Colonic mucosa (tissue), 4 donors: ENCODE results near the gene CSNK1G1. TPM values are rescaled to one million over a fixed set of nuclear protein-coding genes. Genes with fewer than 3 reads are reported as not detected.
"Not testable (repeated sequence)": the region's sequence is repeated elsewhere in the genome, so short reads cannot be mapped to it uniquely, and the experiment has no call there.

ENCODE experiments used
- DNase-seq: peaks from one replicate; pipeline ENCODE4 v3.0.0-alpha.2; 2020
- H3K27ac ChIP-seq: fragments of 200-600 bp; one replicate; pipeline ENCODE4 v1.8.0; 2021
- H3K27me3 ChIP-seq: fragments of 200-600 bp; one replicate; pipeline ENCODE4 v1.8.0; 2021
- H3K36me3 ChIP-seq: fragments of 200-600 bp; one replicate; pipeline ENCODE4 v1.8.0; 2021
- H3K4me1 ChIP-seq: fragments of 200-600 bp; one replicate; pipeline ENCODE4 v1.8.0; 2021; ENCODE audit warnings: mild to moderate bottlenecking
- H3K4me3 ChIP-seq: fragments of 200-600 bp; one replicate; pipeline ENCODE4 v1.8.0; 2021
- H3K9ac ChIP-seq, 2 donors: one replicate each; pipeline ENCODE4 v1.7.0; 2013; ENCODE audit warnings: control low read depth in 2 of 2, low read depth in 2 of 2, low read length in 2 of 2
- H3K9me3 ChIP-seq: fragments of 200-600 bp; one replicate; pipeline ENCODE4 v1.8.0; 2021
- intact Hi-C: fragments of 100-400 bp; cut with DNase I; formaldehyde crosslinking; loops from one replicate; pipeline ENCODE4 v1.14.1; 2022
- total RNA-seq, 2 donors: library from RNA; stranded (reverse); fragmentation: NEBNext Ultra II Directional in 1 of 2; extraction: Animal tissue kit (Norgen Biotek cat#: 25700) in 1 of 2; gene quantifications; one replicate each; pipeline ENCODE4 v1.2.1, GENCODE V29; 2021
- TF ChIP-seq, protein P1 (sequence below): fragments of 200-600 bp; IDR thresholded peaks from one replicate; pipeline ENCODE4 v1.8.0; 2022; ENCODE audit warnings: antibody characterized with exemption, mild to moderate bottlenecking
- donor health status: healthy.
- donor health status: DM: no; HTN: no; CAD: no.
- donor health status: DM: no; HTN: no; CAD: no.

The CSNK1G1 gene
- total RNA-seq, 2 donors from 2014 or later: 17.0 to 18.5 TPM

DNA sequence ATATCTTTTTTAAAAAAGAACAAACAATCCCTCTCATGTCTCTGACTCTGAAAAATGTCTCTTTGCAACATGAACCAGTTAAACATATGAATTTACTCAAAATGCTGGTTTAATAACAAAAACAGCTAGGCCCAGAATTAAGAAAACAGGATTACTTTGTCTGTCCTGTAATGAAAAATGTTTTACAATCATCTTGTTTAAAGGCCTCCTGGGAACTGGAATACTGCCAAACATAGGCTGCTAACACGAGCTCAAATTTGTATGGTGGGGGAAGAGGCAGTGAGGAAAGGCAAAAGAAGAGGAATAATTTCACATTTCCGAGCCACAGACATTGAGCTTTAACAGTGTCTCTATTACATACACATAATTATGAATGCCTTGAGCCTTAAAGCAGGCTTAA lies 131.5 kb downstream of the CSNK1G1 start:
- TF ChIP-seq, protein P1, sequence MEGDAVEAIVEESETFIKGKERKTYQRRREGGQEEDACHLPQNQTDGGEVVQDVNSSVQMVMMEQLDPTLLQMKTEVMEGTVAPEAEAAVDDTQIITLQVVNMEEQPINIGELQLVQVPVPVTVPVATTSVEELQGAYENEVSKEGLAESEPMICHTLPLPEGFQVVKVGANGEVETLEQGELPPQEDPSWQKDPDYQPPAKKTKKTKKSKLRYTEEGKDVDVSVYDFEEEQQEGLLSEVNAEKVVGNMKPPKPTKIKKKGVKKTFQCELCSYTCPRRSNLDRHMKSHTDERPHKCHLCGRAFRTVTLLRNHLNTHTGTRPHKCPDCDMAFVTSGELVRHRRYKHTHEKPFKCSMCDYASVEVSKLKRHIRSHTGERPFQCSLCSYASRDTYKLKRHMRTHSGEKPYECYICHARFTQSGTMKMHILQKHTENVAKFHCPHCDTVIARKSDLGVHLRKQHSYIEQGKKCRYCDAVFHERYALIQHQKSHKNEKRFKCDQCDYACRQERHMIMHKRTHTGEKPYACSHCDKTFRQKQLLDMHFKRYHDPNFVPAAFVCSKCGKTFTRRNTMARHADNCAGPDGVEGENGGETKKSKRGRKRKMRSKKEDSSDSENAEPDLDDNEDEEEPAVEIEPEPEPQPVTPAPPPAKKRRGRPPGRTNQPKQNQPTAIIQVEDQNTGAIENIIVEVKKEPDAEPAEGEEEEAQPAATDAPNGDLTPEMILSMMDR: no peak
- no peaks in the 10 kb centered on the region for H3K27me3 ChIP-seq
- no peak overlapping the region for H3K4me3 ChIP-seq
- H3K27ac ChIP-seq: no peak overlapping the region
- no peaks in the 10 kb centered on the region for H3K36me3 ChIP-seq
- H3K4me1 ChIP-seq: no peaks in the 10 kb centered on the region
- intact Hi-C loops: no loop called here
- H3K9ac ChIP-seq: no peak overlapping the region
- no peaks in the 10 kb centered on the region for H3K9me3 ChIP-seq
- DNase-seq: peak; percentile 53

DNA sequence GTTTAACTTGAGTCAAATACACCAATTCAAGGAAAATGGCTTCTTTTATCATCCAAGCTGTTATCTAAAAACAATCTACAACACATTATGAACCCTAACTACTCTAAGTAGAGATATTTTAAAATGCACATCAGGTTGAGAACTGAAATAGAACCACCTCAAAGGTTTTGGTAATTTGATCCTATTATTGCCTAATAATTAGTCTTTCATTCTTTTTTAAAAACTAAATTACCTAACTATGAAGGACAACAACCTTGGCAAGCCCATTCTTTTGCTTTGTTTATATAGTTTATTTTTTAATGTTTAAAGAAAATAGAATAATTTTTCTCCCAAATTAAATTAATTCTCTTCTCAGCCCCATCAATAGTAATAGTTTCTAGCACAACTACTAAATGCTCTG lies 132.1 kb downstream of the CSNK1G1 start:
- no peak for DNase-seq
- Histone ChIP-seq H3K36me3 (no peaks in the 10 kb centered on the region), H3K4me1 (no peaks in the 10 kb centered on the region), H3K27me3 (no peaks in the 10 kb centered on the region), H3K4me3 (no peak overlapping the region), H3K9ac (no peak overlapping the region), H3K9me3 (no peaks in the 10 kb centered on the region), H3K27ac (no peak overlapping the region)
- TF ChIP-seq, protein P1: no peak
- intact Hi-C loops: no loop called here

DNA sequence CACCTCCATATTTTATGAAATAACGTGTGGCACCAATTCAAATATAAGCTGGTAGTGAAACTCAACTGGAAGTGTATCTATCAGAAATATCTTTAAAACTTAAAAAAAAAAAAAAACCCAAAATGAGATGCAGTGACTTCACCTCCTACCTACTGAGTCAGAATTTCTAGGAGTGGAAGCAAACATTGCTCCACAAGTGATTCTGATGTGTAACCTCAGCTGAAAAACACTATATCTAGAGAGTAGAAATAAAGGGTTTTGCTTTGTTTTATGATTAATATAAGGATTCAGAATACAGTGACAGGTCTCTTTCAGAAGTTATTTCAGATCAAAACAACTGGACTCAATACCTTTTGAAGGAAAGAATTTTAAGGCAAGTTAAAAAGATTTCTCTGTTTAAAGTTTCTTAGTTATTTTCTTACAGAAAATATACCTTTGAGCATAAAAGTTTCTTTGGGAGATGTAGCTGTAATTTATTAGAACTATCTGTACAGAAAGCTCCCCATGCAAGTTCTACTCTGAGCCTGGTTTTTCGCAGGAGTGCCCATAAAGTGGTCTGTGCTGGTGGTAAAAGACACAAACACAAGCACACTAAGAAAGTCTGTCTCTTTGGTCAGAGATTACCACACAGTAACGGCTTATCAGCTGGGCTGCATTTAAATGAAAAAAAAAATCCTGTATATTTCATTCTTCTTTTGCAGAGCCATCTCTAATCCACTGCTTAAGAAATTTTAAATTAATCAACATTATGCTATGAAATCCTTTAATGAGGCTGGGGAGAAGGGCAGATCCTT lies 133.2 kb downstream of the CSNK1G1 start:
- Histone ChIP-seq H3K27ac (no peak overlapping the region), H3K9ac (no peak overlapping the region), H3K9me3 (no peaks in the 10 kb centered on the region), H3K4me3 (no peak overlapping the region), H3K27me3 (no peaks in the 10 kb centered on the region), H3K4me1 (no peaks in the 10 kb centered on the region), H3K36me3 (no peaks in the 10 kb centered on the region)
- TF ChIP-seq, protein P1: no peak
- DNase-seq: no peak
- intact Hi-C loops: no loop called here

DNA sequence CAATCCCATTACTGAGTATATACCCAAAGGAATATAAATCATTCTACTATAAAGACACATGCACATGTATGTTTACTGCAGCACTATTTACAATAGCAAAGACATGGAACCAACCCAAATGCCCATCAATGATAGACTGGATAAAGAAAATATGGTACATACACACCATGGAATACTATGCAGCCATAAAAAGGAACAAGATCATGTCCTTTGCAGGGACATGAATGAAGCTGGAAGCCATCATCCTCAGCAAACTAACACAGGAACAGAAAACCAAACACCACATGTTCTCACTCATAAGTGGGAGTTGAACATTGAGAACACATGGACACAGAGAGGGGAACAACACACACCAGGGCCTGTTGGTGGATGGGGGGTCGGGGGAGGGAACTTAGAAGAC lies 134.1 kb downstream of the CSNK1G1 start:
- DNase-seq, H3K4me1 ChIP-seq, intact Hi-C loops, H3K9ac ChIP-seq, H3K36me3 ChIP-seq, H3K27me3 ChIP-seq, H3K27ac ChIP-seq, H3K9me3 ChIP-seq, H3K4me3 ChIP-seq: not testable (repeated sequence)

DNA sequence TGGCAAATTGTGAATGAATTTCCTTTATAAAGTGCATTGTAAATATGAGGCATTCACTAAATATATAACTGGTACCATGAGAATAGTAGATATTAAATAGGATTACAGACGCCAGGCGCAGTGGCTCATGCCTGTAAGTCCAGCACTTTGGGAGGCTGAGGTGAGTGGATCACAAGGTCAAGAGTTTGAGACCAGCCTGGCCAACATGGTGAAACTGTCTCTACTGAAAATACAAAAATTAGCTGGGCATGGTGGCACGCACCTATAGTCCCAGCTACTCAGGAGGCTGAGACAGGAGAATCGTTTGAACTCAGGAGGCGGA lies 138.6 kb downstream of the CSNK1G1 start:
- H3K4me3 ChIP-seq, H3K9me3 ChIP-seq, H3K4me1 ChIP-seq, H3K27me3 ChIP-seq, H3K9ac ChIP-seq, H3K36me3 ChIP-seq, intact Hi-C loops, H3K27ac ChIP-seq, DNase-seq: not testable (repeated sequence)

DNA sequence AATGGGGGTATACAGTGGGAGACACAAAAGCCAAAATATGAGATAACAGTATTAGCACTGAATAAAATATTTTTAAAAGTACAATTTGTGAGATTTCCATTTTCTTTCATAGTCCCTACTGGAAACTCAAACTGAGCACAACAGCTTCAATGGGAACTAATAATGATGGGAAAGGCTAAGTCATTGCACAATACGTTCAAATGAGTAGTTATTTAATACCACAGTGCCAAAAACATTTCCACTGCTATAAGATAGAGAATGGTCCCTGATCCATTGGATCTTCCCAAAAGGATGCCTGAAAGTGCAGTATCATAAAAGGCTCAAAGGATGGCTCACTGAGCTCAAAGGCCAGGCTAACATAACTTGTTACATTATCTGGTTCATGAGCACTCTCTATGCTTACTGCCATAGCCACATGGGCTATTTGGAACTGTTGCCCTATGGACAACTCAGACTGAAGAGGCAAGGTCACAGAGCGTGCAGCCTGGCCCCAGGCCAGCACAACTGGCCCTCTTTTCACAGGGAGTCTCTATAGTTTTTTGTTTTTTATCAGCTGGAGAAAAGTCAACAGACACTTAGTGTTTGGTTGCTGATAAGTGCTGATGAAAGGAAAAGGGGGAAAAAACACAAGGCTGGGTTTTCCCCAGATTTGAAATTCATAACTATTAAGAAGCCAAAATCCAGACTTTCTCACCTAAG lies 139.1 kb downstream of the CSNK1G1 start:
- H3K36me3 ChIP-seq: no peaks in the 10 kb centered on the region
- DNase-seq: no peak
- no peak overlapping the region for H3K9ac ChIP-seq
- H3K27ac ChIP-seq: no peak overlapping the region
- no peak overlapping the region for H3K4me3 ChIP-seq
- no peaks in the 10 kb centered on the region for H3K9me3 ChIP-seq
- intact Hi-C loops: no loop called here
- TF ChIP-seq, protein P1: no peak
- H3K27me3 ChIP-seq: no peaks in the 10 kb centered on the region
- H3K4me1 ChIP-seq: peaks cover 4% of the 10 kb centered on the region
